ENCODE results near the gene ADM.

DNA sequence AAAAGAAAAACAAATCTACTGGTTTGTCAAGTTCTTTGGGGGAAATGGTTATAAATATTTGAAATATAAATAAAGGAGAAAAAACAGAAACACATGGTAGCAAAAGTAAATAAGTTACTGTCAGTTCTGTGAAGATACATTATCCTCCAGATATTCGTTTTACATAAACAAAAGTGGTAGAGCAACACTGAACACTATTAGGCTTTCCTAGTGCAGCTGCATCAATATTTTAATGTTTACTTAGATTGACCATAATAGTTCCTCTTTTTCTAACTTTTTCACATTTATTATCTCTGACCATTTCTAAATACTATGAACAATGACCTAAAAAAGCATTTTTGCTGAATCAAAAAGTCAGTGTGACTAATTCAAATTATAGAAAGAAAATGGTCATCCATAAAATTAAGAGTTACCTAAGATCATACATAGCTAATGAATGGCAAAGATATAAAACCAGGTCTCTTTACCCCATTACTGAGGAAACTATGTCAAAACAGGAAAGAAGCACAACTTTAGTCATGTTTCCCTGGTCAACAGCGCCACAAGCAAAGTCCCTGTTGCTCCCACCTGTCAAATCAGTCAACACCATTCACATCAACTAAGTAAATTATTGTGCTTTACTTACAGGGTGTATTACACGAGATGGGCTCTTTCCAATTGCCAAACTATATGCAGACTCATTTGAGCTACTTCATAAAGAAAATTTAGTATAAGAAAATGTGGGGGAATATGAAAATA is 49.3 kb upstream of the ADM start:
- TF ChIP-seq, protein P1, sequence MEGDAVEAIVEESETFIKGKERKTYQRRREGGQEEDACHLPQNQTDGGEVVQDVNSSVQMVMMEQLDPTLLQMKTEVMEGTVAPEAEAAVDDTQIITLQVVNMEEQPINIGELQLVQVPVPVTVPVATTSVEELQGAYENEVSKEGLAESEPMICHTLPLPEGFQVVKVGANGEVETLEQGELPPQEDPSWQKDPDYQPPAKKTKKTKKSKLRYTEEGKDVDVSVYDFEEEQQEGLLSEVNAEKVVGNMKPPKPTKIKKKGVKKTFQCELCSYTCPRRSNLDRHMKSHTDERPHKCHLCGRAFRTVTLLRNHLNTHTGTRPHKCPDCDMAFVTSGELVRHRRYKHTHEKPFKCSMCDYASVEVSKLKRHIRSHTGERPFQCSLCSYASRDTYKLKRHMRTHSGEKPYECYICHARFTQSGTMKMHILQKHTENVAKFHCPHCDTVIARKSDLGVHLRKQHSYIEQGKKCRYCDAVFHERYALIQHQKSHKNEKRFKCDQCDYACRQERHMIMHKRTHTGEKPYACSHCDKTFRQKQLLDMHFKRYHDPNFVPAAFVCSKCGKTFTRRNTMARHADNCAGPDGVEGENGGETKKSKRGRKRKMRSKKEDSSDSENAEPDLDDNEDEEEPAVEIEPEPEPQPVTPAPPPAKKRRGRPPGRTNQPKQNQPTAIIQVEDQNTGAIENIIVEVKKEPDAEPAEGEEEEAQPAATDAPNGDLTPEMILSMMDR (conservative IDR thresholded peaks at IDR 0.05; ENCODE audit: low read length): no peak
- no peak for TF ChIP-seq EZH2phosphoT487 (IDR thresholded peaks at IDR 0.05; ENCODE audit: borderline replicate concordance, low read depth, low read length)

All from OCI-LY7 (cell line).